HG02571 (cell line): ENCODE data around the gene ATP6V0A1.
"Not testable (repeated sequence)": the region's sequence is repeated elsewhere in the genome, so short reads cannot be mapped to it uniquely, and the experiment has no call there.

Source experiments
- ATAC-seq: cut with Tn5 transposase; IDR thresholded peaks from one replicate; pipeline ENCODE4 v1.9.1; 2021; ENCODE audit warnings: mild to moderate bottlenecking, moderate library complexity; ENCODE audit not compliant: unreplicated experiment

Gene ATP6V0A1

DNA sequence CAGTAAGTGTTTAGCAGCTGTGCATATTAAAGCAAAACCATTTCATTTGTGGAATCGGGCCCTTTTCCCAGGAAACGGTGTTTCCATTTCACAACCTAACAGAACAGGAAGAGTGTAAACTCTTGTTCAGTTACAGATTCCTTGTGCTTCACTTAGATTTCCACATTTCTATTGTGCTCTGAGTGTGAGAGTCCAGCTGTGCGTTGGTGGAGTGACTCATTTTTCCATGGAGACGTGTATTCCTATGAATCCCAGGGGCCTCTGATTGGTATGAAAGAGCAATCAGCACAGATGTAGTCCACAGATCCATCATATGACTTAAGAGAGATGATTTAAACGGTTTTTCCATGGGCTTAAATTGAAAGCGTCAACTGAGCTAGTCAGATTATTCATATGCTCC, 22.3 kb upstream of the ATP6V0A1 start:
- ATAC-seq = no peak

DNA sequence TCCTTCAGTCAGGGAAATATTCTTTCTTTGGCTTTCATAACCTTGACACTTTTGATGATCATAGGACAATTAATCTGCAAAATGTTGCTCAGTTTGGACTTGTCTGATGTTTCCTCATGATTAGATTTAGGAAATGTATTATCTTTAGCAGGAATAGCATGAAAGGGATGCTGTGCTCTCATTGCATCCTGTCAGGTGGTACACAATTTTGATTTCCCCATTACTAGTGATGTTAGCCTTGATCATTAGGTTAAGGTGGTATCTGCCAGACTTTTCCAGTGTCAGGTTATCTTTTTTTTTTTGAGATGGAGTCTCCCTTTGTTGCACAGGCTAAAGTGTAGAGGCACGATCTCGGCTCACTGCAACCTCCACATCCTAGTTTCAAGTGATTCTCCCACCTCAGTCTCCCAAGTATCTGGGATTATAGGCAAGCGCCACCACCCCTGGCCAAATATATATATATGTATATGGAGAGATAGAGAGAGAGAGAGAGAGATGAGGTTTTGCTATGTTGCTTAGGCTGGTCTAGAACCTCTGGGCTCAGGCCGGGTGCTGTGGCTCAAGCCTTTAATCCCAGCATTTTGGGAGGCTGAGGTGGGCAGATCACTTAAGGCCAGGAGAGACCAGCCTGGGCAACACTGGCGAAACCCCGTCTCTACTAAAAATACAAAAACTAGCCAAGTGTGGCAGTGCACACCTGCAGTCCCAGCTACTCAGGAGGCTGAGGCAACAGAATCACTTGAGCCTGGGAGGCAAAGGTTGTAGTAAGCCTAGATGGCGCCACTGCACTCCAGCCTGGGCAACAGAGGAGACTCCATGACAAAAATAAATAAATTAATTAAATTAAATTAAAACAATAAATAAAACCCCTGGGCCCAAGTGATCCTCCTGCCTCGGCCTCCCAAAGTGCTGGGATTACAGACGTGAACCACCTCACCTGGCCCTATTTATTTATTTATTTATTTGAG, 19.8 kb upstream of the ATP6V0A1 start:
- ATAC-seq = no peak

DNA sequence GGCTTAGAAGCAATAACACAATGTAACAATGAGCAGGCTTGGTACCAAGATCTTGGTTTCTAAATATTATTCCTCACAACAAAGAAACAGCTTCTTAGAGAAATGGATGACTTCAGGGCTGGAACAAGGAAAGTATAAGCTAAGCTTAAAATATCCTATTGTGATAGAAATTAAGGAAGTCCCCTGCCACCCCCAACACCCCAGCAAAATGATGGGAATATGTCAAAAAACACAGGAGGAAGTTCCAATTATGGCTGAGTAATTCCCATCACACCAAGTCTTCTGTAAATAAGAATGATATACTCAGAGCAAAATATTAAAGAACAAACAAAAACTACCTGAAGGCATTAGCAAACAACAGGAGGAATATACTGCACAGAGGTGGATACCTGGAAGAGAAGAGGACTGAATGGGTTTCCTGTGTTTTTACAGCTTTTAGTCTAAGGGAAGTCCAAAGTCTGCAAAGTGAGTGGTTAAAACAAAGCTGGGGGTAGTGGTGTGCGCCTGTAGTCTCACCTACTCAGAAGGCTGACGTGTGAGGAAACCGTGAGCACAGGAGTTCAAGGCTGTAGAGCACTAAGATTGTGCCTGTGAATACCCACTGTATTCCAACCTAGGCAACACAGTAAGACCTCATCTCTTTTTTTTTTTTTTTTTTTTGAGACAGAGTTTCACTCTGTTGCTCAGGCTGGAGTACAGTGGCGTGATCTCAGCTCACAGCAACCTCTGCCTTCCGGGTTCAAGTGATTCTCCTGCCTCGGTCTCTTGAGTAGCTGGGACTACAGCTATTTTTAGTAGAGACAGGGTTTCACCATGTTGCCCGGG, 17.1 kb upstream of the ATP6V0A1 start:
- no peak for ATAC-seq

DNA sequence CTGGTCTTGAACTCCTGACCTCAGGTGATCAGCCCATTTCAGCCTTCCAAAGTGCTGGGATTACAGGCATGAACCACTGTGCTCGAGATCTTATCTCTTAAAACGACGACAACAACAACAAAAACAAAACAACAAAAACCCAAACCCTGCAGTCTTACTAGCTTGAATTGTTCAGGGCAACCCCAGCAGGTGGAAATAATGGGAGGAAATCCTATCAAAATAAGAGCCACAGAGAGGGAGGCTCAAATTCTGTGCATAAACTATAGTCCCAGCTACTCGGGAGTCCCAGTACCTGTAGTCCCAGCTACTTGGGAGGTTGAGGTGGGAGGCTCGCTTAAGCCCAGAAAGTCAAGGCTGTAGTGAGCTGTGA, 16.5 kb upstream of the ATP6V0A1 start:
- no peak for ATAC-seq

DNA sequence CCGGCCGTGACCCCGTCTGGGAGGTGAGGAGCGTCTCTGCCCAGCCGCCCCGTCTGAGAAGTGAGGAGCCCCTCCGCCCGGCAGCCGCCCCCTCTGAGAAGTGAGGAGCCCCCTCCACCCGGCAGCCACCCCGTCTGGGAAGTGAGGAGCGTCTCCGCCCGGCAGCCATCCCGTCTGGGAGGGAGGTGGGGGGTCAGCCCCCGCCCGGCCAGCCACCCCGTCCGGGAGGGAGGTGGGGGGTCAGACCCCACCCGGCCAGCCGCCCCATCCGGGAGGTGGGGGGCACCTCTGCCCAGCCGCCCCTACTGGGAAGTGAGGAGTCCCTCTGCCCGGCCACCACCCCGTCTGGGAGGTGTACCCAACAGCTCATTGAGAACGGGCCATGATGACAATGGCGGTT, 9.5 kb upstream of the ATP6V0A1 start:
- ATAC-seq = not testable (repeated sequence)

DNA sequence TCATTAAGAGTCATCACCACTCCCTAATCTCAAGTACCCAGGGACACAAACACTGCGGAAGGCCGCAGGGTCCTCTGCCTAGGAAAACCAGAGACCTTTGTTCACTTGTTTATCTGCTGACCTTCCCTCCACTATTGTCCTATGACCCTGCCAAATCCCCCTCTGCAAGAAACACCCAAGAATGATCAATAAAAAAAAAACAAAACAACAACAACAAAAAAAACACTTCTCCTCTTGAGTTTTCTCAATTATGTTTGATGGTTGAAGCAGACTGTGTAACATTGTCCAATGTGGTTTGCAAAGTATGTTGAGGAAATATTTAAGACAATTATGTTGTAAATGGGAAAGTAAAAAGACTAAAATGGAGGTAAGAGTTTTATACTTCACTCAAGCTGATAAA, 8.8 kb upstream of the ATP6V0A1 start:
- ATAC-seq = not testable (repeated sequence)

DNA sequence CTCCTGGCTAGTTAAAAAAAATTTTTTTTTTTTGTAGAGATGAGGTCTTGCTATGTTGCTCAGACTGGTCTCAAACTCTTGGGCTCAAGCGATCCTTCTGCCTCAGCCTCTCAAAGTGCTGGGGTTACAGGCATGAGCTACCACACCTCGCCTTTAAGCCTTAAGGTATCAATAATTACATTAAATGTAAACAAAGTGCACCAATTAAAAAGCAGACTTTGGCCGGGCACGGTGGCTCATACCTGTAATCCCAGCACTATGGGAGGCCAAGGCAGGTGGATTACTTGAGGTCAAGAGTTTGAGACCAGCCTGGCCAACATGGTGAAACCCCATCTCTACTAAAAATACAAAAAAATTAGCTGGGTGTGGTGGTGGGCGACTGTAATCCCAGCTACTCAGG, 7.4 kb upstream of the ATP6V0A1 start:
- not testable (repeated sequence) for ATAC-seq

DNA sequence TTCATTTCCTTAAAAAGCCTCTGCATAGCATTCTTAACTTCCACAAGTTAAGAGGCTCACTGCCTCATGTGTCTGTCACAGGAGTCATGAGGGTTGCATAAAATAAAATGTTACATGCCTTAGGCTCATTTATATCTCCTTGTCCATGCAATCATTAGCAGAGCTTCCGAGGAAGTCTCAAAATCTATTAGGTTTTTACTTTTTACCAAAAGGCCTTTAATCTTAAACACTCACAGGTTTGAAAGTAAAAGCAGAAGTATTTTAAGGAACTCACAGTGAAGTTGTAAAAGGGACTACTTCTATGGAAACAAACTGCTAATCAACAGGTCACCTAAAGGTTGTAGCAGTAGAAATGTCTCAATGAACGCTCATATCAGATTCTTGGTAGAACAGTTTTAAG, 5.2 kb upstream of the ATP6V0A1 start:
- no peak for ATAC-seq

DNA sequence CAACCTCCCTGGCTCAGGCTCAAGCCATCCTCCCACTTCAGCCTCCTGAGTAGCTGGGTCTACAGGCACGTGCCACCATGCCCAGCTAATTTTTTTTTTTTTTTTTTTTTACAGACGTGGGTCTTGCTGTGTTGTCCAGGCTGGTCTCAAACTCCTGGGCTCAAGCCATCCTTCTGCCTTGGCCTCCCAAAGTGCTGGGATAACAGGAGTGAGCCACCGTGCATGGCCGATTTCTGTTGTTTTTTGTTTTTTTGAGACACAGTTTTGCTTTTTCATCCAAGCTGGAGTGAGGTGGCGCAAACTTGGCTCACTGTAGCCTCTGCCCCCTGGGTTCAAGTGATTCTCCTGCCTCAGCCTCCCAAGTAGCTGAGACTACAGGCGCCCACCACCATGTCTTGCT, 3.7 kb upstream of the ATP6V0A1 start:
- not testable (repeated sequence) for ATAC-seq

DNA sequence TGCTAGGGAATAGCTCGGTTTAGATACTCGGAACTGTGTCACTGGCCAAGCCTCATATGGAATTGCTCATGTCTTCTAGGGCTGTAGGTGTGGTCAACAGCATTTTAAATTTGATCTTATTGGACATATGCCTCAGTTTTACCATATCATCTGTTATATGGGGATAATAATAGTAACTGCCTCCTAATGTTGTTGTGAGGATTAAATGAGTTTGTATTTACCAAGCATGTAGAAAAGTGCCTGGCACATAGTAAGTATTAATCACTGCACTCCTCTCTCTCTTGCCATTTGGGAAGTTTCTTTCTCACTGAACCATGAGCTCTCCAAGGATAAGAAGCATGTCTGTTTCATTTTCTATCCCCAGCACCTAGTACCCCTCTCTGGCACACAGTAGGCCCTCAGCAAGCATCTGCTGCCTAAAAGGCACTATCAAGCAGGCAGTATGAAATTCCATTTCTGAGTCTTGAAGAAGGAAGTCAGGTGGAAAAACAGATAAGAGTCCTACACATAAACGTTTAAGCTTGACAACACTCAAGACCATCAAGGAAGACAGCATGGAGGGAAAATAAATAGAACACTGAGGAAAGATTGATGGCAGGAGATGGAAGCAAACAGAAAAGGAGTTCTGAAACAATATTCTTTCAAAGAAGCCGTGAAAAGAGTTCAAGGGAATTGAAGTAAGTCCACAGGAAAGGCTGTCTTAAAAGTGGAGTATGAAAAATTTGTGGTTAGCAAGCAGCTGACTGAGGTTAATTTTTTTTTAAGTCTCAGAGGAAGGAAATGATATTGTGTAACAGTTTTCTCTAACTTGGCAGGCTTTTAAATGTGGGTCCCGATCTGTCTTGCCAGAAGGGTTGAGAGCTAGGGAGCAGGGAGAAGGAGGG, 2.2 kb upstream of the ATP6V0A1 start:
- no peak for ATAC-seq

DNA sequence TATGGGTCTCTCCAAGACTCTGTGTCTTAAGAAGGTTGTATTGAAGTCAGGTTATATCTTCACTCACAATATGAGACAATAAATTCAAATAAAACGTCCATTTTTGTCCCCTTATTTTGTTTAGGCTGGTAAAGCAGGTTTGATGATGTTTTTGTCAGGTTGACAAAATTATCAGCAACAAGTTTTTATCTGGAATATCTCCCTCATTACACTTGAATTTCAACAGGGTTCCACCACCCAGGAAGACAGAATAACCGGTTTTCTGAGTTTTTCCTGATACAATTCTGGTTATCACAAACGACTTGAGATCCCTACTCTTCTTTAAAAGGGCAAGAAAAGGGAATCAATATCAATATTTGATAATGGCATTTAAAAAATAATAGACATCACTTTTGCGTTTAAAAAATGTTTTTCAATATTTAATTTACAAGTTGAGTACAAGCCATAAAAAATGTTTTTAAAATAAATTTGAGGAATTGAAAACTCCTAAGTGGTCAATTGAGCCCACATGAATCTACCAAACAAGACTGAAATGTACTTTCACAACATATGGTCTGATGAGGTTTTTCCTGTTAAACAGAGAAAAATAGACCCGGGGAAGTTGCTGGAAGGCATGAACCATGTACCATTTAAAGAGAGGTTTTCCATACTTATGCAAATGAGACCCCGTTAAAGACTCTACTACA, 1.4 kb upstream of the ATP6V0A1 start:
- no peak for ATAC-seq

DNA sequence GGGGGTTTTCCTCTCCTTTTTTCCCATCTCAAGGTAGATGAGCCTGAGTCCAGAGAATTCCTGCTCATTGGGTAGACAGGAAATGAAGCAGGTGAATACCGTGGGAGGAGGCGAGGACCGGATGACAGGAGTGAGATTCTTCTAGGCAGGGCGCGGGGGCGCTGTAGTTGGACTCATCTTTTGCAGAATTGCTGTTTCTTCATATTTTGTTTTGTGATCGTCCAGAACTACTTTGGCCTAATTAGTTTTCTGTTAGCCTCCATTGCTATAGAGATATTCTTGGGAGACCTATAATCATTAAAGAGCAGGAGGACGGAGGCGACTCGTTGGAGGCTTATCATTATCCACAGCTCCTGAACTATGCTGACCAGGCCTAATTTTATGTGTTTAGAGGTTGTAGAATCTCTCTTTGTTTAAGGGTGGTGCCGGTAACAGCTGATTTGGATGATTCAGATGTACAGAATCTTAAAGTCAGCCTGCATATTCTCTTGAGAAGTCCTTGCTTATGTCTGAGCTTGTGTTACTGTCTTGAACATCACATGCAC, 650 bp downstream of the ATP6V0A1 start:
- ATAC-seq = no peak

DNA sequence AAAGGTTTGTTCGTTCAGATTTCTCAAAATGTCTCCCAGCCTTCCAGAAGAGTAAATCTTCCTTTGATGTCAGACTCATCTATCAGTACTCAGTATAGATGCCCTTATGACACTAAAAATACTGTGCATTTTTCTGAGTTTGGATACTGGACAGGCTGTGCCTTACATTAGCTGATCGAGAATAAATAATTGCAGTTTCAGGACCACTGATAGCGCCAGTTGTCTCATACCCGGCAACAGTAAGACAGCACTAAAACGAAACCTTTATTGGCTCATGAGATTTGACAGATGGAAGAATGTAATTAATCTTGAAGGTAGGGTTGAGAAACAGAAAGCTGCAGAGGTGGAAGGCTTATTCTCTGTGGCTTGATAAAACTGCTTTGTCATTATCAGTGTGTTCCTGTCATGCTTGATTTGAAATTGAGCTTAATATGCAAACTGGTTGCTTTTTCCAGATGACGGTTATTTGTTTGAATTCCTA, 1.2 kb downstream of the ATP6V0A1 start:
- ATAC-seq = no peak

DNA sequence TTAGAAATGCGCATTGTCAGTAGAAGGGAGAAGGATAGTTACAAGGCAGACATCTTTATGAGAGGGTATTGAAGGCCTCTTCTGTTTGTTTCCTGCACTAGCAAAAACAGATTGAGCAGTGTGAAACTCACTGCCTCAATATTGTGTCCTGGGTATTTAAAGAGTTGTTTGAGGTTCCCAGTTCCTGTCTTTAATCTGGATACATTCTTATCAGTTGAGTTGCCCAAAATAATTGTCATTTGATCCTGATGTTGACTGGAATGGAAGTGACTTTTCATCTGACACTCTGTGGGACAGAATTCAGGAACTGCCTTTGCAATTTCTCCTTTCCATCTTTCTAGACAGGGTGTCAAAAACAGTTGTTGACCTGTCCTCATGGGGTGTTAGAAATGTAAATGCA, 1.7 kb downstream of the ATP6V0A1 start:
- no peak for ATAC-seq

DNA sequence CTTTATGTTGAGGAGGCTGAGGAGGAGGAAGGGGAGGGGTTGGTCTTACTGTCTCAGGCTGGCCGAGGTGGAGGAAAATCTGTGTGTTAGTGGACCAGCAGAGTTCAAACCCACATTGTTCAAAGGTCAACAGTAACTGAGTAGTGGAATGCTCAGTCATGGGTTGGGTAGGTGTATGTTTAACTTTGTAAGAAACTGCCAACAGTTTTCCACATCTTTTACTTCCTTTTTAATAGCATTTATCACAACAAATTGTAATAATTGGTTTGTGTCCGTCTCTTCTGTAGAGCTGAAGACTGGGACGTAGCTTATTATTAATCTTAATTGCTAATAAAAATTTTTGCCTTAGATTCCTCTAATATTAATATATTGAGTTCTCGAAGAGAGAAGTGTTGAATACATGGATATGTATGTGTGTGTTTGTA, 5.3 kb downstream of the ATP6V0A1 start:
- ATAC-seq = no peak

DNA sequence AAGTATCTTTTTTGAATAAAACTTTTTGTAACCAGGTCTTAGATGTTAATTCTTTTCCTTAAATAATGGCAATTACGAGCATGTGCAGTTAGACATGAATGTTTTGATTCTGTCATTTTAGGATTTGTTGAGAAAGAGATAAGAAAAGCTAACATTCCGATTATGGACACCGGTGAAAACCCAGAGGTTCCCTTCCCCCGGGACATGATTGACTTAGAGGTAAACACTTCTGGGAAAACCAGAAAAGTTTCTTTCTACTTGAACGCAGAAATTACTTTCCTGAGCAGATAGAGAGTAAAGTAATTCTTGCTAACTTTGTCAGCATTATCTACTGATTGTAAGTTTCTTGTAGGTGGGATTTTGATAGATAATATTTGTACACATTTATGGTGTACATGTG, 9.2 kb downstream of the ATP6V0A1 start:
- ATAC-seq = no peak

DNA sequence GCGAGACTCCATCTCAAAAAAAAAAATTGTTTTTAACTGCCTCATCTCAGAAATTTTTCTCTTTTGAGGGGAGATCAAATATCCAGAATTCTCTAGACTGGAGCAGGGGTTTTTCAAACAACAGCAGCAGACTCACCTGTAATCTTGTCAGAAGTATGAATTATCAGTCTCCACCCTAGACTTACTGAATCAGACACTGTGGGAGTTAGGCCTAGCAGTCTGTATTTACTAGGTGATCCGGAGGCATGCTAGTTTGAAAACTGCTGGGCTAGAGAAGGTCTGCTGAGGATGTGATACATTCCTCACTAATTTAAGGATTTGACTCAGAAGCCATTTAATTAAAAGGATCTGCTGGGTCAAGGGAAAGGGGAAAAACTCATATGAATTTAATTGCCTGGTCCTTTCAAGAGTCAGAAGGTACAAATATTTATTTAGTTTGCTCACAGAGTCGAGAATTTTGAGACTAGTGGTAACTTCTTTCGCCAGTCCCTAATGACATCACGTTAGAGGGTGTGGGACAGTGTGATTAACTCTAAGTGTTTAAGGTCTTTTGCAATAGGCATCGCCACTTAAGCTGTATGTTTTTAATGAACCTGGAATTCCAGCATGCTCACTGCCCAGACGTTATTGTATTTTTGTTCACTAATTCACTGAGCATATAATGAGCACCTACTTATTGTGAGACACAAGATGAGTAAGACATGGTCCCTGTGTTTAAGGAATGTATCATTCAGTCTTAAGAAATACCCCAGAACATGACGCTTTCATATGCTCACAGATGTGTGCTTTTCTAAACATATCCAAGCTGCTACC, 14.2 kb downstream of the ATP6V0A1 start:
- ATAC-seq = no peak

DNA sequence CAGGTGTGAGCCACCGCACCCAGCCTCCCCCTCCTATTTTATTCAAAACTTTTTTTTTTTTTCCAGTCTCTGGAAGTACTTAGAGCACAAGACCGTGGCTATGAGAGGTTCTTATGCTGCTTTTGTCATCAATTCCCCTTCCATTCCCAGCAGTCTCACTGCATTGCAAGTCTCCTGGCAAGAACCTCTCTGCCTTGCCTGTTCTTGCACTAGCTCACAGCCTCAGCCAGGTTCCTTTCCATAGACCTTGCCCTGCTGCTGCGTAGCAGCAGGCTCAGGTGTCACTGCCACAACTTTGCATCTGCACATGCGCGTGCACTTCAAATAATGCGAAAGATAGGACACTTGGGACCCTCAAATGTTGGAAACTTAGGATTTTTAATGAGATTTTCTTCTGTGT, 15.6 kb downstream of the ATP6V0A1 start:
- no peak for ATAC-seq

DNA sequence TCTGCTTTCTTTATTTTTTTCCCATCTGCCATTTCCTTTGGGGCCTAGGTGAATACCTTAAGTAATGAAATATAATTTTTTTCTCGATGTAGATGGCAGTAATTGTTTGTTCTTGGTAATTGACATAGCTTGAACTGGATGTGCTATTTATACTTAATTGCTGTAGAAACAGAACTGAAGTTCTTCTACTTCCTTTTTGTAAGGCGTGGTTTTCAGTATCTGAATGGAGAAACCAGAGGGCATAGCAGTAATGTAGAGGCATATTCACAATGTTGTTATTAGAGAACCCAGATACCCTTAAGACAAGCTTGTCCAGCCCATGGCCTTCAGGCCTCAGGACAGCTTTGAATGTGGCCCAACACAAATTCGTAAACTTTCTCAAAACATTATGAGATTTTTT, 16.4 kb downstream of the ATP6V0A1 start:
- no peak for ATAC-seq
